Activated CD4-positive, alpha-beta T cell treated with anti-CD3 and anti-CD28 coated beads for 48 hours (primary cell): Measurements from ENCODE around the gene BMPR1A.
"Not testable (repeated sequence)": the region's sequence is repeated elsewhere in the genome, so short reads cannot be mapped to it uniquely, and the experiment has no call there.

Source experiments
- DNase-seq: peaks from one replicate; pipeline ENCODE4 v3.0.0-alpha.2; 2020

Gene BMPR1A

GRCh38 chr10:86898511-86898910 is 142.1 kb downstream of the BMPR1A start:
- no peak for DNase-seq

- no peak for DNase-seq
These were observed 142.7 kb downstream of the BMPR1A start for GRCh38 chr10:86899132-86899531.

GRCh38 chr10:86899670-86900276 is 143.4 kb downstream of the BMPR1A start:
- DNase-seq: peak; percentile 48

- DNase-seq: no peak
These were observed 144.5 kb downstream of the BMPR1A start for GRCh38 chr10:86900955-86901354.

- no peak for DNase-seq
These were observed 148.2 kb downstream of the BMPR1A start for GRCh38 chr10:86904600-86904999.

GRCh38 chr10:86905429-86905828 is 149.0 kb downstream of the BMPR1A start:
- DNase-seq: no peak

GRCh38 chr10:86914734-86915133 is 158.3 kb downstream of the BMPR1A start:
- DNase-seq: no peak

GRCh38 chr10:86918022-86918471 is 161.6 kb downstream of the BMPR1A start:
- DNase-seq: no peak

GRCh38 chr10:86922553-86922961 is 166.1 kb downstream of the BMPR1A start:
- no peak for DNase-seq

- DNase-seq: no peak
These were observed 173.3 kb downstream of the BMPR1A start for GRCh38 chr10:86929468-86930380.

GRCh38 chr10:86931872-86932271 is 175.5 kb downstream of the BMPR1A start:
- no peak for DNase-seq

- no peak for DNase-seq
These were observed 176.3 kb downstream of the BMPR1A start for GRCh38 chr10:86932674-86933073.

- DNase-seq: not testable (repeated sequence)
These were observed 177.8 kb downstream of the BMPR1A start for GRCh38 chr10:86934162-86934711.

GRCh38 chr10:86936661-86937501 is 180.5 kb downstream of the BMPR1A start:
- DNase-seq: no peak

GRCh38 chr10:86937502-86938154 is 181.2 kb downstream of the BMPR1A start:
- no peak for DNase-seq

- DNase-seq: no peak
These were observed 181.8 kb downstream of the BMPR1A start for GRCh38 chr10:86938260-86938659.

GRCh38 chr10:86940076-86940475 is 183.7 kb downstream of the BMPR1A start:
- DNase-seq: not testable (repeated sequence)

GRCh38 chr10:86940677-86941076 is 184.3 kb downstream of the BMPR1A start:
- no peak for DNase-seq

GRCh38 chr10:86941426-86941825 is 185.0 kb downstream of the BMPR1A start:
- no peak for DNase-seq

- DNase-seq: no peak
These were observed 185.6 kb downstream of the BMPR1A start for GRCh38 chr10:86941991-86942421.

- DNase-seq: no peak
These were observed 186.3 kb downstream of the BMPR1A start for GRCh38 chr10:86942441-86943315.
